Activated CD4-positive, alpha-beta T cell treated with anti-CD3 and anti-CD28 coated beads for 24 hours (primary cell): Measurements from ENCODE around the gene SAMD8.
"Not testable (repeated sequence)": the region's sequence is repeated elsewhere in the genome, so short reads cannot be mapped to it uniquely, and the experiment has no call there.

ENCODE experiments used
- DNase-seq, 2 donors: peaks; one replicate each; pipeline ENCODE4 v3.0.0-alpha.2; 2020; ENCODE audit warnings: low read depth in 2 of 2

SAMD8 gene

GRCh38 chr10:75086278-75086934, 25.1 kb upstream of the SAMD8 start:
- no peak for DNase-seq

- DNase-seq = no peak
Observed at GRCh38 chr10:75088640-75089039, 22.8 kb upstream of the SAMD8 start.

- no peak for DNase-seq
Observed at GRCh38 chr10:75089634-75090033, 21.8 kb upstream of the SAMD8 start.

- no peak for DNase-seq
Observed at GRCh38 chr10:75091146-75091545, 20.3 kb upstream of the SAMD8 start.

- DNase-seq = no peak
Observed at GRCh38 chr10:75094465-75094864, 17.0 kb upstream of the SAMD8 start.

- DNase-seq = no peak
Observed at GRCh38 chr10:75095631-75096030, 15.8 kb upstream of the SAMD8 start.

GRCh38 chr10:75096749-75097148, 14.7 kb upstream of the SAMD8 start:
- DNase-seq = no peak

- DNase-seq = no peak
Observed at GRCh38 chr10:75097666-75098285, 13.7 kb upstream of the SAMD8 start.

GRCh38 chr10:75098902-75099673, 12.4 kb upstream of the SAMD8 start:
- DNase-seq = no peak

GRCh38 chr10:75099952-75100763, 11.3 kb upstream of the SAMD8 start:
- DNase-seq = peak; percentile 76 to 82

- DNase-seq = no peak
Observed at GRCh38 chr10:75100764-75101291, 10.6 kb upstream of the SAMD8 start.

- DNase-seq = no peak
Observed at GRCh38 chr10:75101416-75102251, 9.8 kb upstream of the SAMD8 start.

GRCh38 chr10:75102830-75103673, 8.4 kb upstream of the SAMD8 start:
- DNase-seq = no peak

GRCh38 chr10:75103881-75104686, 7.4 kb upstream of the SAMD8 start:
- no peak for DNase-seq

- no peak for DNase-seq
Observed at GRCh38 chr10:75104842-75105241, 6.6 kb upstream of the SAMD8 start.

GRCh38 chr10:75105576-75106197, 5.8 kb upstream of the SAMD8 start:
- DNase-seq = no peak

- no peak for DNase-seq
Observed at GRCh38 chr10:75106242-75106641, 5.2 kb upstream of the SAMD8 start.

- not testable (repeated sequence) for DNase-seq
Observed at GRCh38 chr10:75106891-75107290, 4.6 kb upstream of the SAMD8 start.
